PC-9 (cell line): ENCODE measurements around the gene OCSTAMP.

ENCODE experiments used
- EZH2 ChIP-seq: fragments of 200-600 bp; sonication (generic); IDR thresholded peaks from 2 replicates; pipeline ENCODE4 v1.8.0; 2017; ENCODE audit warnings: antibody characterized with exemption, low read depth
- TF ChIP-seq, protein P1 (sequence below): fragments of 200-600 bp; sonication (generic); conservative IDR thresholded peaks from 2 replicates; pipeline ENCODE4 v1.6.1; 2017; ENCODE audit warnings: mixed run types, antibody characterized with exemption, mild to moderate bottlenecking, moderate library complexity

DNA sequence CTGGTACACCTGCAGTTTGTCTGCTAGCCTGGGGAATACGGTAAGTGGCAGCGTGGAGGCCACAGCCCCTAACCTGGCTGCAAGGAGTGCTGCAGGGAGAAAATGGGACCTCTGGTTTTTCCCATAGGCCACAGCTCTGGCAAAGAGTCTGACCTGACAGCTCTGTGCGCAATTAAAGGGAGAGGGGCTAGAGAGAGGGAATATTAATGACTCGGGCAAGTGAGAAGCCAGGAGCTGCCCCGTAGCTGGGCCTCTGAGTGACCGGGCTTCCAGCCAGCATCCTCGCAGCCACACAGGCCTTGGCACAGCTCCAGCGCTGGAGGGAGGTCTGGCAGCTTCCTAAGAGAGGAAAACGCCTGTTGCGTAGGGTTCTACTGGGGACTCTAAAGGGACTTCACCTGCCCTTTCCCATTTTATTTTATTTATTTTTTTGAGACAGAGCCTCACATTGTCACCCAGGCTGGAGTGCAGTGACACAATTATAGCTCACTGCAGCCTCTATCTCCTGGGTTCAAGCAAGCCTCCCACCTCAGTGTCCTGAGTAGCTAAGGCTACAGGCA lies 18.2 kb upstream of the OCSTAMP start:
- TF ChIP-seq, protein P1, sequence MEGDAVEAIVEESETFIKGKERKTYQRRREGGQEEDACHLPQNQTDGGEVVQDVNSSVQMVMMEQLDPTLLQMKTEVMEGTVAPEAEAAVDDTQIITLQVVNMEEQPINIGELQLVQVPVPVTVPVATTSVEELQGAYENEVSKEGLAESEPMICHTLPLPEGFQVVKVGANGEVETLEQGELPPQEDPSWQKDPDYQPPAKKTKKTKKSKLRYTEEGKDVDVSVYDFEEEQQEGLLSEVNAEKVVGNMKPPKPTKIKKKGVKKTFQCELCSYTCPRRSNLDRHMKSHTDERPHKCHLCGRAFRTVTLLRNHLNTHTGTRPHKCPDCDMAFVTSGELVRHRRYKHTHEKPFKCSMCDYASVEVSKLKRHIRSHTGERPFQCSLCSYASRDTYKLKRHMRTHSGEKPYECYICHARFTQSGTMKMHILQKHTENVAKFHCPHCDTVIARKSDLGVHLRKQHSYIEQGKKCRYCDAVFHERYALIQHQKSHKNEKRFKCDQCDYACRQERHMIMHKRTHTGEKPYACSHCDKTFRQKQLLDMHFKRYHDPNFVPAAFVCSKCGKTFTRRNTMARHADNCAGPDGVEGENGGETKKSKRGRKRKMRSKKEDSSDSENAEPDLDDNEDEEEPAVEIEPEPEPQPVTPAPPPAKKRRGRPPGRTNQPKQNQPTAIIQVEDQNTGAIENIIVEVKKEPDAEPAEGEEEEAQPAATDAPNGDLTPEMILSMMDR: no peak
- no peak for TF ChIP-seq EZH2
